HG03095 (cell line): Measurements from ENCODE around the gene ANKRD44.
A peak's percentile ranks its signal among the peaks of the same experiment; 100 is the strongest.
"Not testable (repeated sequence)": the region's sequence is repeated elsewhere in the genome, so short reads cannot be mapped to it uniquely, and the experiment has no call there.

ENCODE experiments used
- ATAC-seq: cut with Tn5 transposase; IDR thresholded peaks from one replicate; pipeline ENCODE4 v1.9.1; 2021; ENCODE audit warnings: moderate library complexity; ENCODE audit not compliant: unreplicated experiment

Gene ANKRD44

DNA sequence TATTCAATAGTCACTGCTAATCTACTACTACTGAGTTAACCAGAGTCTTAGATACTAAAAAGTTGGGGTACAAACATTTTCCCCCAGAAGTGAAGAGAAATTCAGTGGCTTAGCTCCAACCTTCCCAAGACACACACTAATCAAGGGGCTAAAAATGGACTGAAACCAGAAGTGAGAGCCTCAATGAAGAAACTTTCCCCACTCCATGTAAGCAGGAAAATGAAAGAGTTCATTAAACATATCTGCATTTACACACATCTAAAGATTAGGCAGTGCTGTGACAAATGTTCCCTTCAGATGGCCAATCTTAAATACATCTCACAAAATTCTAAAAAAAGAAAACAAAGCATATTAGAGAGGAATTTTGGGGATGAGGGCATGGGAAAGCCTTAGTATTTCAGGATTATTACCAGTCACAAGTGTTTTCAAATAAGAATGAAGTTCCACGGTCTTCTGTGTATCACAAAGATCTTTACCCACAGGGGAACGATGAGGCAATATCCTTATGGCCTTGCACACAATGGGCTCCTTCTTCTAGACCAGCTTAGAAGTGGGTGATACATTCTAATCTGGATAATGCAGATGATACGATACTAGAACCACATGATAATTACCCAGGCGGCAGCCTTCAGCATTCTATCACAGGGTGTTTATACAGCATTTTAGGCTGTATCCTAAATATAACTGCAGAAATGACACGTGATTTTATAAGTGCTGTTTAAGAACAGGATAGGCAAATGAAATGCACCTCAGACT, 17.1 kb downstream of the ANKRD44 start:
- ATAC-seq, result peak; percentile 31

DNA sequence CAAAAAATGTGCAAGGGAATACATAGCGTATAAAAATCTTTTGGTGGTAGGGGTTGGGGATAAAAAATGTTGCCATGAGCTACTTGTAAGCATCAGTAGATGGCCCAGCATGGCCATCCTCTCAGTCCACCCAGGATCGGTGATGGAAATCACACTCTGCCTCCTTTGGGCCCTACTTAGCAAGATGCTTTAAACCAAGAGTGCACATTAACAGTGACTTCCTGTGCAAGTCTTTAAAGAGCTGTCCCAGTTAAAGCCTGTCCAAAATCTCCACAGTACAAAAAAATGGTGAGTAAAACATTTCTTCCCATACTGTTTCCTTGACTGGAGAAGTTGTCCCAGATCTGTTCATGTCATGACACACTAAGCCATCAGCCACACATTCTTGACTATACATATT, 18.0 kb downstream of the ANKRD44 start:
- peak; percentile 29 for ATAC-seq

DNA sequence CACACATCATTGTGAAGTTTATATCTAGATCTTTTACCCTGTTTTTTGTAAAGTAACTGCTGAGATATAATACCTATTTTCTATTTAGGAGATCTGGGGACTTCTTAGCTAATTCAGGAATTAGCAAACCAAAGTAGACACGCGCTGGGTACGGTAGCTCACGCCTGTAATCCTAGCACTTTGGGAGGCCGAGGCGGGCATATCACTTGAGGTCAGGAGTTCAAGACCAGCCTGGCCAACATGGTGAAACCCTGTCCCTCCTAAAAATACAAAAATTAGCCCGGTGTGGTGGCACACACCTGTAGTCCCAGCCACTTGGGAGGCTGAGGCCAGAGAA, 23.0 kb downstream of the ANKRD44 start:
- not testable (repeated sequence) for ATAC-seq

DNA sequence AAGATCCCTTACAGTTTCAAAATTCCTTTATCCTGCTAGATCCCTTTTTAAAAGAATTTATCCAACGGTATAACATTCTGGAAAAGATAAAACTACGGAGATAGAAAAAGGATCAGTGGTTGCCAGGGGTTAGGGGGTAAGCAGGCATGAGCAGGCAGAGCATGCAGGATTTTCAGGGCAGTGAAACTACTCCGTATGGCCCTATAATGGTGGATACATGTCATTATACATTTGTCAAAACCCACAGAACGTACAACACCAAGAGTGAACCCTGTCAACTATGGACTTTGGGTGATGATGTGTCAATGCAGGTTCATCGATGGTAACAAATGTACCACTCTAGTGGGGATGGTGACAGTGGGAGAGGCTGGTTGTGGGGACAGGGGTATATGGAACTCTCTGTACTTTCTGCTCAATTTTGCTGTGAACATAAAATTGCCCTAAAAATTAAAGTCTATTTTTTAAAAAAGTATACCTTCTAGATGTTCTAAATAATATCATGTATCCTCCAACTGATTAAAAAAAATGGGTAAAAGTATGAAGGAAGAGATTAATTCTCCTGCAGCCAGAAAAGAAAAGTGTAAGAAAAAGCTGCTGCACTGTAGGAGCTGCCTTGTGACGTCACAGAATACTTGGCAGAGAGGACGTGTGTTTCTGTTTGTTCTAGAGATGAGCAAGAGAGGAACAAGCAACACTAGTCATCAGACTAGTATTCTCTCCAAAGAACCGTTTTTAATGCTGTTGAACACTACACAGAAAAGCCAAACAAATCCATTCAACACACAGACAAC, 23.6 kb downstream of the ANKRD44 start:
- ATAC-seq, result peak; percentile 91

DNA sequence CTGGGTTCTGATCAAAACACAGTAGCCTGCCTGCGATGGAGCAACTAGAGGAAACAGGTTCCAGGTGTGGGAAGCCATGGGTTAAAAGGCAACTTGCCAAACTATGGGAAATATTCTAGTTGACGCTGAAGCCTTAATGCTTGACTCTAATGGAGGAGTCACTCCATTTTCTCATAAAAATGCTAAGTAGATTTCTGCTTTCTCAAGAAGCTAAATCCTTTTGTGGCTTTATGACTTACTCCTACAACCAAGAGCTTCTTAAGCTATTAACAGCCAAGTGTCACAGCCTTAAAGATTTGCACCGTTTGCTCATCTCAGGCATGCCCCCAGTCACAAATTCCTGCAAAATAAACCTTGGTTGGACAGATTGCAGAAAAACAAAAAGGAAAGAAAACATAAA, 25.2 kb downstream of the ANKRD44 start:
- no peak for ATAC-seq

DNA sequence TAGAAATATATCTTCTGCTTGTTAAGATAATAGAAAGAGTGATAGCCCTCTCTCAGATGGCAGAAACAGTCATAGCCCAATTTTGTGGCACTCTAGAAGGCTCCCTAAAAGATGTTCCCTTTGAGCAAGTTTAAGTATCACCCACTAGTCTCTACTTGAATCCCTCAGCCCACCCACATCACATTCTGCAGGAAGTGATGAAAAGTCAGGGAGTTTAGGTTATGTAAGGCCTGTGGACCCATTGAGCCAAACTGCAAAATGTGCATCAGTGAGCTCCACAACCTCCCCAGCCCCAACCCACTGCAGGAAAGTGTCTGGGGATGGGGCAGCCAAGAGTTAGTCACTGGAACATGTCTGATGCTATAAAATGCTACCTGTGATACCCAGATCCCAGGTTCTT, 25.6 kb downstream of the ANKRD44 start:
- no peak for ATAC-seq

DNA sequence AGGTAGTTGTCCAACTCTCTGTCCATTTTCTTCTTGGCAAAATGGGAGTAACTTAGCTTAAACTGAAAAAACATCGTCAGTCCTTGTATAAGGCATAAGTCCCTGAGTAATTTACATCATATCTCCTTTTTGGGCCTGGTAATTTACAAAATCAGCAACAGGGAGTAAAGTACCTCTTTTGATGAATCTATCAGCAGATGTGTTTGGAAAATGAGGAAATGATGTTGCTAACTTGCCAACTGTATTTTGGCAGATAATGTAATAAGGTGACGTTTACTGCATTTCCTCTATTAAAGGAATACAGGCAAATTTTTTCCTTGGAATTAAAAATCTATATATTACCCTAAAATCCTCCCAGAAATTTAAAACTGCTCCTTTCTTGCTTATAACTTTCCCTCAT, 29.2 kb downstream of the ANKRD44 start:
- ATAC-seq, result no peak

DNA sequence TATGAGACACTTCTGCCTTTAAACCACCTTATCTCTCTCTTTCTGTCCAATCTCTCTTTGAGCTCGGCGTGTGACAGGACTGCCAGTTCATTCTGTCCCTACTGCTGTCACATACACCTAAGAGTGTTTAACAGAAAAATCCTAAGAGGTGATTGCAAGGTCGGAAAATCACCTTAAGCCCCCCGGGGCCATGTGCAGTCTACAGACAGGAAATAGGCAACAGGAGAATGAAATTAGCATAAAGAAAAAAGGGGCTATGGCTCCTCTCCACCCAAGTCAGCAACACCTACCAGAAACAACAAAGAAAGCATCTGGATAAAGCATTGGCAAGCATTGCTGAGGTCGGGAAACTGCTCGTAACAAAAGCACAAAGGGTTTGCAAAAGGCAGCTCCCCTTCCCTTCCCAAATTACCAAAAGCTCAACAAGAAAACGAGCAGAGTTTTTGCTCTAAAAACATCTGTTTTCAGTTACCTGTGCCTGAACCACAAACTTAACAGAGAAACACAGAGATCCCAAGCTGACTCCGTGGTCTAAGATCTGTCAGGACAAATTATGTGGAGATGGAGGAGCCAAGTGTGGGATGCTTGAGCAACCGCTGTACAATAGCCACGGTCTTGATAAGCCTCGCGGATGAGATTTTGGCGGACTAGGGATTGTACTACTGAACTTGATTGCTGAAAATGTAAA, 30.4 kb downstream of the ANKRD44 start:
- ATAC-seq, result no peak

DNA sequence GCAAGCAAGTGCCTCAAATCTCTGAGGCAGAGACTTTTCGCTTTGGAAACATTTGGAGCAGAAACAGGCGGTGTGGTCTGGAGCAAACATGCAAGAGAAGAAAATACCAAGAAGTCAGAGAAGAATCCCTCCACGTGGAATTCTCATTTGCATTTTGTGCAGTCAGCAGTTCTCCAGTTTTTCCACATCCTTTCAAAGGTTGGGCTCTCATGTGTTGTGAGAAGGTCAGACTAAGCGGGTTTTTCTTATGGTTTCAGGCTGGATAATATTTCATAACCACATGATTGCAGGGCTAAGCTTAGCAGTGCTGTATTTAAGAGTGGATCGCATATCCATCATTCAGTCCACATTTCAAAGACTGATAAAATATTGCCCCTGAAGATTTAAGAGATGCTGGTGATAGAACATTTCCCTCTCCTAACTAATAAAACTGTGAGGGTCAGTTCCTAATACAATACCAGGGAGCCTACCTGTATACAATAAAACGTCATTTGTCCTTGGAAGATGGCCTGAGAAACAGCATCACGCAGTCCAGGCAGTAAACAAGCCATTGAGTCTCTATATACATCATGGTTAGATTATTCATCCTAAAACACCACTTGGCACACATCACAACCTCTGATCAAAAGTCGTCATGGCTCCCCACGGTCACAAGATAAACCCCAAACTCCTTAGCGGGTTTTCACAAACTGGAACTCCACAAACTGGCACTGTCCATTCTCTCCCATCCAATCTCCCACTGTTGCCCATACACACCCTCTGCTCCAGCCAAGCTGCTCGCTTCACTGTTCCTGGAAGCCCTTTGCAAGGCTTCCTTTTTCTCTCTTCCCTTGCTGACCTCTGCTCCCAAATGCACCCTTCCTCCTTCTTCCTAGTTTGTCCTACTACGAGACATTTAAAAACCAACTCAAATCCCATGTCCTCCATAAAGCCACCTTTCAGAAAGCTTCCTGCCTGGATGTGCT, 31.5 kb downstream of the ANKRD44 start:
- no peak for ATAC-seq

DNA sequence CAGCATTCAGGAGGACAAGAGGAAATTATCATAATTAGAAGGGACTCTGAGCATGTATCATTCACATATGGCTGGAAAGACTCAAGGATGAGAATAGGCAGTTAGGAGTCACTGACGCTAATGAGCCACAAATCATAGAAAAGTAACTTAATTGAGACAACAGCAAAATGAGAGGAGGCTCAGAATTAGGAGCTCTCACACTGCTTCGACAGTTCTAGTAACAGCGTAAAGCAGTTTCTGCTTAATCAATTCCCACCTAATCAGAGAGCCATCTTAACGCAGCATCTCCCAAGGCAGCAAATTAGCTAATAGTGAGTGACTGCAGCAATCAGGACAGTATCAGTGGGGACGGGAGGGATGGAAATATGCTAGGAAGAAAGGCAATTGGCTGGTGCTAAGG, 32.8 kb downstream of the ANKRD44 start:
- no peak for ATAC-seq

DNA sequence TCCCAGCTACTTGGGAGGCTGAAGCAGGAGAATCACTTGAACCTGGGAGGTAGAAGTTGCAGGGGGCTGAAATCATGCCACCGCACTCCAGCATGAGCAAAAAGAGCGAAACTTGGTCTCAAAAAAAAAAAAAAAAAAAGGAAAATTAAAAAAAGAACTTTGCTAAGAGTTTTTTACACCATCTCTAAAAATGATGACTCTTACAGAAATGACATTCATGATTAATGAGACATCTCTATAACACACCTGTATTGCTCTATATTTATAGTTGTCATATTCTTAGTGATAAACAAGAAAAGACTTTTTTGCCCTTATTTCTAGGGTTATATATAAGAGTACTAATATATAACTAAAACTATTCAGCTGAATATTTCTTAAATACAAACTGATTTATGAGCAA, 34.4 kb downstream of the ANKRD44 start:
- no peak for ATAC-seq

DNA sequence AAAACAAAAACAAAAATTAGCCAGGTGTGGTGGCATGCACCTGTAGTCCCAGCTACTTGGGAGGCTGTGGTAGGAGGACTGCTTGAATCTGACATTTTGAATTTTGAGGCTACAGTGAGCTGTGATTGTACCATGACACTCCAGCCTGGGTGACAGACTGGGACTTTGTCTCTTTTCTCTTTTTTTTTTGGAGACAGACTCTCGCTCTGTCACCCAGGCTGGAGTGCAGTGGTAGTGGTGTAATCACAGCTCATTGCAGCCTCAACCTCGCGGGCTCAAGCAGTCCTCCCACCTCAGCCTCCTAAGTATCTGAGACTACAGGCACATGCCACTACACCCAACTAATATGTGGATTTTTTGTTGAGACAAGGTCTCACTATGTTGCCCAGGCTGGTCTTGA, 35.6 kb downstream of the ANKRD44 start:
- no peak for ATAC-seq

DNA sequence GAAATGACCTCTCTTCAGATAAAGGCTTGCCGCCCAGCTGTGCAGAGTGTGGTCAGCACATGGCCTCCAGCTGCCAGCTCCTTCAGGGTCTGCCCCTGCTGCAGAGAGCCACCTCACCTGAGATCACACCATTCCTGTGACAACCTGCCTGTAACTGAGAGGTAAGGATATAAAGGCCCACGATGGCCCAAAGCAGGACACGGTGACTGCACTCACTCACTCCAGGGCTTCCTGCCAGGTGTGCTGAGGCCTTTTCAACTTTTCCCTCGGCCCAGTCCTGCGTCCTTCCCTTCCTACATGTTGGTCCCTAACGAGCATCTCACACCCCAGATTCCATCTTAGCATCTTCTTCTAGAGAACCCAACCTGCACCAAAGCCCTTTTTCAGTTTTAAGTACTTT, 36.2 kb downstream of the ANKRD44 start:
- no peak for ATAC-seq

DNA sequence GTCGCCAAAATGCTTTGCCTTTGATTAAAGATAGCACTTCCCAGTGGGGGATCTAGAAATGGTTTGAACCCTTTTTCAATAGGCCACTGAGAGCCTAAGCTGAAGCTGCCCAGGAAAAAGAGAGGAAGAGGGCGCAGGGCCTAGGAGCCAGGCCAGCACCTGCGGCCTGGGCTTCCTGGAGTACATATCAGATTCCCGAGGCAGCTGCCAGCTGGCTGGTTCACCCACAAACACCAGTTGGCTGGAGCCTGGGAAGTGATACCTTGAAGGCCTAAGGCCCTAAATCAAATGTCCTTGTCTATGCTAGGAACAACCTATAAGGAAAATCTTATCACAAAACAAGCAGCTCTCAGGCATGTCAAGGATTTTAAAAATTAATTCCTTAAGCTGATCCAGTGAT, 37.1 kb downstream of the ANKRD44 start:
- no peak for ATAC-seq

DNA sequence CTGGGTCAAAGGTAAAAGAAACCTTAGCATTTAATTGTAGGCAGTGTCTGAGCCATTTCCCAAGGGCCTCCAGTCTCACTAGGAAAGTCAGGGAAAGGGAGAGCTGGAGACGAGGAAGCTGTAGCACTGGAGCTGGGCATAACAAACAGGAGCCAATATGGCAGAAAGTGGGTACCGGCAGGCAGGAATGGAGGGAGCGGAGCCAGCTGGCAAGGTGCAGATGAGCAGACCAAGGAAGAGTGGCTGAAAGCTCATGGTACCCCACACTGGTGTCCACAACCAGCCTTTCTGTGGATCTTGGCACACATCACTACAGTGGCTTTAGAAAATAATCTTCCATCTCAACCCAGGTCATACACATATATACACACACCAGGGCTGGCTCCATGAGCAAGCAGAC, 40.0 kb downstream of the ANKRD44 start:
- no peak for ATAC-seq

DNA sequence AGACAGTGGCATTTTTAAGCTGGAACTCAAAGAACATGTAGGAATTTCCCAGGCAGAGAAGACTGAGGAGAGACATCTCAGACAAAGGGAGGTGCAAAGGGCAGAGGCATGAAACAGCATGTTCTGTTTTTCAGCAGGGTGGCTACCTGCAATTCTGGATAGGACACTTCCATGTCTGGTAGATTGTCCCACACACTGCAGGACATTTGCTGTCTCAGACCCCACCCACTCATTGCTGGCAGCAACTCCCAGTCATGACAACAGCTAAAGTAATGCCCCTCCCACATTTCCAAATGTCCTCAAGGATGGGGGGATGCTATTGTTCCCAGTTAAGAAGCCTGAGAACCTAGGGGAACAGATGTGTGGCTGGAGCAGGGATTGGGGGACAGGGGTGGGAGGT, 40.8 kb downstream of the ANKRD44 start:
- ATAC-seq, result no peak

DNA sequence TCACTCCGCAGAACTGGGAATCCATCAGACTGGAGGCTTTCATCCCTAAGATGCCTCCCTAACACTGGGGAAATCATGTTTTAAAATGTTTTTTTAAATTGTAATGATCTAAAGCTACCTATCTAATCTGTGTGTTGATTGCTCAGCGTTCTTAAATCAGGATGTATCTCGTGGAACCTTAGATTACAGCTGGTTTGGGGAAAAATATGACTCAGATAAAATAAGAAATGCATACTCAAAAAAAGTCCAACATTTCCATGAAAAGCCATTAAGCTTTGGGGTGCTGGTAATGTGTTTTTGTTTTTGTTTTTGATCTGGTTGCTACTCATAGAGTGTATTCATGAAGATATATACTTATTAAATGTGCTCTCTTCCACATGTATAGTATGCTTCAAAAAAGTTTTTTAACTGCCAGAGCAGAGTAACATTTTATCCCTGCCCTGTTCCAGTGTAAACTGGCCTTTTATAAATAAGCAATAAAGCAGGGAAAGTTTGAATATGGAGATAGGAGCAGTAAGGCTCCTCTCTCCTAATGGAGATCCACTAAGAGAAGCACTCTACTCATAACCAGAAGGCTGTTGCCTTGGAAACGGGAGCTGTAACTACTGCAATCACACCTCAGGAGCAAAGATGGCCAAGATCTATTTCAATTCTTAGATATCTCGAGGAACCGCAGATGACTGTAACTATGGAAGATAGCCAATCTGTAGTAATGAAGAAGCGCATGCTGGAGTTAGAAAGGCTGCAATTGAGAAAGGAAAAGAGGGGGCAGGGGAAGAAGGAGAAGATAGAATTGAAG, 41.6 kb downstream of the ANKRD44 start:
- ATAC-seq, result no peak

DNA sequence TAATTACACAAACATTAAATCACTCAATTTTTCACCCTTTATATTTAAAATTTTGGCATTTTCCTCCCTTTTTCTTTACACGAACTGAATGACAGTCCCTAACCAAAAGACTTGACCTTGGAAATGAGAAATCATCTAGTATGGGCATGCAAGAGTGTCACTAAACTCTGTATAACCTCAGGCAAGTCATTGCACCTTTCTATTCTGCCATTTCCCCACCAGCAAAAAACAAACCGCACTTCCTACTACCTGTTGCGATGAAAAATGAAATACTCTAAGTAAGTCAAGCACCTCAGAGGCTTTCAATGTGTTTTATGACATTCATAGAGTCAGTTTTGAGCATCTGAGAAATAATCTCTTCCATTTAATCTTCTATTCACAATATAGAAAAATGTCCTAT, 44.1 kb downstream of the ANKRD44 start:
- ATAC-seq, result no peak

DNA sequence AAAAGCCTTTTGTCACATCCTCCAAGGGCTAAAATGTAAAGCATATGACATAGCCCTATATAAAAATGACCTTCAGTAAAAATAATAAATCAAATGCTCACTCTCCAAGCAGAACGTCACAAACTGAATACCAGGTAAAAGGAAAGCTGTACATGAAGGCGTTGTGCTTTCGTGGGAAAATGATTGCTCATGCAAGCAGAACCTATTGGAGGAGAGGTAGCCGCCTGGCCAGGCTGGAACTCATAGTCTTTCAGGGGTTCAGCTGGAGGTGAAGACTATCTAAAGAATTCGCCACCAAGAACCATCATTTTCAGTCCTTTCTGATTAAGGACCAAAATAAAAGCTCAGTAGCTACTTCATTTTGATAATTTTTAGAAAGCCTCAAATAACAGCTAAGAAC, 44.7 kb downstream of the ANKRD44 start:
- ATAC-seq, result no peak

DNA sequence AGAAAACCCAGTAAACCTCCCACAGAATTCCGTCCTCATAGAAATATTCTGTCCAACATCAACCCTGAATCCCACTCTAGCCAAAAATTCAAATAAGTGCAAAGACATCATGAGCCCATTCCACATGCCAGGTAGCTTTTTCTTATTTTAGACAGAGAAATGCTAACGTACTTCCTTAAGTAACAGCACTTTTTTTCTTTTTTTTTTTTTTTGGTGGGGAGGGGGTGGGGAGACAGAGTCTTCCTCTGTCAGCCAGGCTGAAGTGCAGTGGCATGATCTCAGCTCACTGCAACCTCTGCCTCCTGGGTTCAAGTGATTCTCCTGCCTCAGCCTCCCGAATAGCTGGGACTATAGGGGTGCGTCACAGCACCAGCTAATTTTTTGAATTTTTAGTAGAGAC, 45.5 kb downstream of the ANKRD44 start:
- ATAC-seq, result no peak
